Right lobe of liver (tissue), 6 donors: ENCODE measurements around the gene CNTLN. TPM values are rescaled to one million over a fixed set of nuclear protein-coding genes. Genes with fewer than 3 reads are reported as not detected.

Source experiments
- ATAC-seq, 4 donors: fragments of 200-7000 bp; cut with Tn5 transposase; one replicate each; pipeline ENCODE4 v1.9.1; 2020; ENCODE audit warnings: mild to moderate bottlenecking in 4 of 4, moderate library complexity in 4 of 4
- DNase-seq, 3 donors: peaks; one replicate each; pipeline ENCODE4 v3.0.0-alpha.2; 2020
- H3K27ac ChIP-seq, 3 donors: fragments of 200-600 bp; one replicate each; pipeline ENCODE4 v1.8.0; 2022
- H3K27me3 ChIP-seq, 2 donors: fragments of 200-600 bp; one replicate each; pipeline ENCODE4 v1.8.0; 2022
- H3K36me3 ChIP-seq, 4 donors: fragments of 200-600 bp; sonication (generic) in 1 of 4; one replicate each; pipeline versions ENCODE4 v1.5.1 to v1.8.0; 2017 to 2022; ENCODE audit warnings: control low read depth in 1 of 4
- H3K4me1 ChIP-seq, 4 donors: fragments of 200-600 bp; sonication (generic) in 1 of 4; one replicate each; pipeline versions ENCODE4 v1.5.1 to v1.8.0; 2017 to 2022; ENCODE audit warnings: control low read depth in 1 of 4
- H3K4me3 ChIP-seq, 3 donors: fragments of 200-600 bp; one replicate each; pipeline ENCODE4 v1.8.0; 2022
- H3K9me3 ChIP-seq, 4 donors: fragments of 200-600 bp; sonication (generic) in 1 of 4; one replicate each; pipeline versions ENCODE4 v1.5.1 to v1.8.0; 2017 to 2022; ENCODE audit warnings: control low read depth in 1 of 4
- POLR2A ChIP-seq: fragments of 450-650 bp; IDR thresholded peaks from one replicate; pipeline ENCODE4 v1.6.1; 2017; ENCODE audit warnings: antibody characterized with exemption, mild to moderate bottlenecking
- WGBS: methylation state at CpG from one replicate; pipeline ENCODE4 v1.1.6; 2018; ENCODE audit warnings: low coverage, low lambda C conversion rate; ENCODE audit not compliant: insufficient coverage; ENCODE audit errors: missing lambda C conversion rate; 5-methylcytosine and 5-hydroxymethylcytosine counted together
- intact Hi-C, 2 donors: fragments of 100-400 bp; cut with DNase I; formaldehyde crosslinking; loops; one replicate each; pipeline versions ENCODE4 v1.11.2 to v1.14.1; 2022
- total RNA-seq, 6 experiments: library from RNA; depleted of rRNA in 2 of 6; stranded (reverse); fragments of >200 nt in 2 of 6; fragmentation: NEBNext Ultra II Directional in 3 of 6; extraction: Animal tissue kit (Norgen Biotek cat#: 25700) in 3 of 6; gene quantifications; one replicate each; pipeline versions ENCODE4 v1.1.0 to v1.2.4, GENCODE V29; 2016 to 2023
- TF ChIP-seq, protein P1 (sequence below), 4 donors: fragments of 200-600 bp in 3 of 4; fragments of 450-650 bp in 1 of 4; IDR thresholded peaks; one replicate each; pipeline versions ENCODE4 v1.5.1 to v1.8.0; 2016 to 2022; ENCODE audit warnings: antibody characterized with exemption in 4 of 4, mild to moderate bottlenecking in 2 of 4
- donor health status: DM: no; HTN: yes; CAD: no.
- donor health status: DM: no; HTN: no; CAD: no.
- donor health status: DM: no; HTN: no; CAD: no.
- donor health status: DM: no; HTN: yes; CAD: no.
- donor health status: DM: no; HTN: yes; CAD: no.

The CNTLN gene
- total RNA-seq, 6 experiments from 2014 or later: 7.4 to 10.3 (median 9.5) TPM

DNA sequence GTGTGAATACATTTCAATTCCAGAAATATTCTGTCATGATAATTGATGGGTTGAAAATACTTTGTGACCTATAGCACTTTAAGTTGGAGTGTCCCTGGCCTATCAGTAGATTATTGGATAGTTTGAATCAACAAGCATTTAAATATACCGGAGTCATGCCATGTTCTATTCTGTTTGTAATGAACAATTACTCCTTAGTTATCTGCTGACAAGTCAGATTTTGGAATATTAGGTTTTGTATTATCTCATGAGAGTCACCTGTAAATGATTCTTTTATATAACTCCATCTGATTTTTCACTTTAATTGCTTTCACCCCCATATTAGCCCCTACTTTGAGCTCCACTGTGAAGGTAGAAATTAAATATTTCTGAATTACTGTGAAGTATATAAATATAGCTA is 351.6 kb downstream of the CNTLN start:
- Histone ChIP-seq H3K4me3 (no peak overlapping the region), H3K36me3 (no peaks in the 10 kb centered on the region), H3K27ac (no peak overlapping the region), H3K4me1 (no peaks in the 10 kb centered on the region), H3K27me3 (no peaks in the 10 kb centered on the region), H3K9me3 (no peaks in the 10 kb centered on the region)
- no peak for DNase-seq
- TF ChIP-seq POLR2A: no peak
- TF ChIP-seq, protein P1, sequence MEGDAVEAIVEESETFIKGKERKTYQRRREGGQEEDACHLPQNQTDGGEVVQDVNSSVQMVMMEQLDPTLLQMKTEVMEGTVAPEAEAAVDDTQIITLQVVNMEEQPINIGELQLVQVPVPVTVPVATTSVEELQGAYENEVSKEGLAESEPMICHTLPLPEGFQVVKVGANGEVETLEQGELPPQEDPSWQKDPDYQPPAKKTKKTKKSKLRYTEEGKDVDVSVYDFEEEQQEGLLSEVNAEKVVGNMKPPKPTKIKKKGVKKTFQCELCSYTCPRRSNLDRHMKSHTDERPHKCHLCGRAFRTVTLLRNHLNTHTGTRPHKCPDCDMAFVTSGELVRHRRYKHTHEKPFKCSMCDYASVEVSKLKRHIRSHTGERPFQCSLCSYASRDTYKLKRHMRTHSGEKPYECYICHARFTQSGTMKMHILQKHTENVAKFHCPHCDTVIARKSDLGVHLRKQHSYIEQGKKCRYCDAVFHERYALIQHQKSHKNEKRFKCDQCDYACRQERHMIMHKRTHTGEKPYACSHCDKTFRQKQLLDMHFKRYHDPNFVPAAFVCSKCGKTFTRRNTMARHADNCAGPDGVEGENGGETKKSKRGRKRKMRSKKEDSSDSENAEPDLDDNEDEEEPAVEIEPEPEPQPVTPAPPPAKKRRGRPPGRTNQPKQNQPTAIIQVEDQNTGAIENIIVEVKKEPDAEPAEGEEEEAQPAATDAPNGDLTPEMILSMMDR (IDR thresholded peaks at IDR 0.05): no peak
- 100% methylated on average over 1 of the region's 1 CpG for WGBS
- intact Hi-C loops: no loop called here
- ATAC-seq: no peak

DNA sequence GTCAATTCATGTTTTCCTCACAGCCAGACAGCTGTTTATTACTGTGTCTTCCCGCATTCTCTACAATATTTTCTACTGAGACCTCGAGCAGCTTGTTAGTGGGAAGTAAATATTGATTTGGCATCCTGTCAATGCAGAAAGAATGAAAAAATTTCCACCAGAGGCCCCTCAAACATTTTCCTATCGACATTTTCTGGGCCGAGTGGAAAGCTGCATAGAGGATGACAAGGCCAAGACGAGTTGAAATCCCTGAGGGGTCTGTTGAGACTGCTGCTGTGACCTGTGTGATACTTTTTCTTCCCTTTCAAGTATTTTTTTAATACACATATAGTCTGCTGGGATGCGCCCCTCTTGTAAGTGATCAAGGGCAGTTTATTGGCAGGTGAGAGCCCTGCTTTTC is 352.6 kb downstream of the CNTLN start:
- intact Hi-C loops: no loop called here

GRCh38 chr9:17488662-17489061 is 353.8 kb downstream of the CNTLN start:
- Histone ChIP-seq H3K9me3 (no peaks in the 10 kb centered on the region), H3K4me1 (no peaks in the 10 kb centered on the region), H3K36me3 (no peaks in the 10 kb centered on the region), H3K27ac (no peak overlapping the region), H3K27me3 (no peaks in the 10 kb centered on the region), H3K4me3 (no peak overlapping the region)
- intact Hi-C loops: no loop called here
- 76% methylated on average over 2 of the region's 2 CpGs for WGBS
- DNase-seq (no peak), ATAC-seq (no peak)
- TF ChIP-seq, protein P1 (IDR thresholded peaks at IDR 0.05): no peak
- no peak for TF ChIP-seq POLR2A

More for the DNA sequence above, 352.6 kb downstream of the CNTLN start:
- H3K27me3 ChIP-seq: no peaks in the 10 kb centered on the region
- WGBS: 75% methylated on average over 6 of the region's 6 CpGs
- DNase-seq (no peak), ATAC-seq (no peak)
- H3K4me3 ChIP-seq: no peak overlapping the region
- H3K27ac ChIP-seq: no peak overlapping the region
- no peaks in the 10 kb centered on the region for H3K9me3 ChIP-seq
- TF ChIP-seq, protein P1 (IDR thresholded peaks at IDR 0.05): no peak
- no peak for TF ChIP-seq POLR2A
- no peaks in the 10 kb centered on the region for H3K4me1 ChIP-seq
- H3K36me3 ChIP-seq: no peaks in the 10 kb centered on the region

DNA sequence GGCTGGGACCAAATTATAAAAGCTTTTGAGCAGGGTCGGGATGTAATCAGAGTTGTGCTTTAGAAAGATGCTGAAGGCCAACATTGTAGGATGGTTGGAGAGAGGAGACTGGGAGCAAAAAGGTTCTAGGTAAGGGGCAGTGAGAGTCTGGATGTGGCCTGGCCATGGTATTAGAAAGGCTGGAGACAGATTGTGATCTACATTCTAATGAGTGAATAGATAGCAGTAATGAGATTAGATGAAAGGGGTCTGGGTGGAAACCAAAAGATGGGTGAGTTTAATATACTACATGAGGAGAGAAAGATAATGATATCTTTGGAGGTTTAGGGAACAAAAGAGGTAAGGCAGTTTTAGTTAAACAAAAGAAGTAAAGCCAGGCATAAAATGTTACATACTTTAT is 355.3 kb downstream of the CNTLN start:
- DNase-seq (no peak), ATAC-seq (no peak)
- 78% methylated on average over 1 of the region's 1 CpG for WGBS
- no peak overlapping the region for H3K27ac ChIP-seq
- H3K4me3 ChIP-seq: no peak overlapping the region
- no peaks in the 10 kb centered on the region for H3K4me1 ChIP-seq
- H3K36me3 ChIP-seq: no peaks in the 10 kb centered on the region
- intact Hi-C loops: no loop called here
- TF ChIP-seq POLR2A: no peak
- TF ChIP-seq, protein P1 (IDR thresholded peaks at IDR 0.05): no peak
- no peaks in the 10 kb centered on the region for H3K9me3 ChIP-seq
- H3K27me3 ChIP-seq: no peaks in the 10 kb centered on the region

DNA sequence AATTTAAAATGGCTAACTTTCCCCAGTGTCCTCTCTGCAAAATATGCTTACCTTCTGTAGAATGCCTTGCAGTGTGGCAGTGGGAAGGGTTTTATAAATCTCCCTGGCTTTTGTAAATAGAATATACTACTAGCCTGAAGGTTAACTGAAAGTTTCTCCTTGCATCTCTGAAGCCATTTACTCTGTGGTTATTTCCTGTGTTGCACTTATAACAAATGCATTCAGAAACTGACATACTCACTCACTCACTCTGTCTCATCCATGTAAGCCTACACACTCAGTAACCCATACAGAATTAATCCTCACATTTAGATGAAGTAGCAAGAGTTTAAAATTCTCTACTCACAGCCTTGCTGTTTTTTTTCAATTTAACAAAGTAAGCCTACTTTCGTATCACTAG is 356.9 kb downstream of the CNTLN start:
- 88% methylated on average over 1 of the region's 1 CpG for WGBS
- H3K4me3 ChIP-seq: no peak overlapping the region
- no peaks in the 10 kb centered on the region for H3K9me3 ChIP-seq
- H3K36me3 ChIP-seq: peaks cover 0 to 4% (median 0%) of the 10 kb centered on the region in 4 donors
- ATAC-seq (no peak), DNase-seq (no peak)
- intact Hi-C loops: no loop called here
- no peak overlapping the region for H3K27ac ChIP-seq
- TF ChIP-seq, protein P1 (IDR thresholded peaks at IDR 0.05): no peak
- TF ChIP-seq POLR2A: no peak
- H3K27me3 ChIP-seq: no peaks in the 10 kb centered on the region
- H3K4me1 ChIP-seq: no peaks in the 10 kb centered on the region
